Parathyroid adenoma (tissue), 2 donors: ENCODE measurements around the gene TMEM9.

ENCODE experiments used
- H2AFZ ChIP-seq: fragments of 300-600 bp; sonication (generic); one replicate; pipeline ENCODE4 v1.7.0; 2017; ENCODE audit warnings: antibody characterized with exemption, mild to moderate bottlenecking
- H3K27ac ChIP-seq: fragments of 300-600 bp; sonication (generic); one replicate; pipeline ENCODE4 v1.7.0; 2017
- H3K27me3 ChIP-seq: fragments of 300-600 bp; sonication (generic); one replicate; pipeline ENCODE4 v1.7.0; 2017; ENCODE audit warnings: low read length; ENCODE audit not compliant: control insufficient read depth, insufficient read depth
- H3K36me3 ChIP-seq: fragments of 300-600 bp; sonication (generic); one replicate; pipeline ENCODE4 v1.7.0; 2017; ENCODE audit warnings: low read length; ENCODE audit not compliant: control insufficient read depth, insufficient read depth
- H3K4me1 ChIP-seq: fragments of 300-600 bp; sonication (generic); one replicate; pipeline ENCODE4 v1.7.0; 2017; ENCODE audit warnings: control low read depth
- H3K4me2 ChIP-seq: fragments of 300-600 bp; sonication (generic); one replicate; pipeline ENCODE4 v1.7.0; 2017; ENCODE audit warnings: low read length
- H3K4me3 ChIP-seq: fragments of 300-600 bp; sonication (generic); one replicate; pipeline ENCODE4 v1.7.0; 2017; ENCODE audit warnings: low read depth, low read length
- H3K79me2 ChIP-seq: fragments of 300-600 bp; sonication (generic); one replicate; pipeline ENCODE4 v1.7.0; 2017; ENCODE audit warnings: control low read depth
- H3K9ac ChIP-seq: fragments of 300-600 bp; sonication (generic); one replicate; pipeline ENCODE4 v1.7.0; 2017; ENCODE audit warnings: mild to moderate bottlenecking
- H3K9me3 ChIP-seq: fragments of 300-600 bp; sonication (generic); one replicate; pipeline ENCODE4 v1.7.0; 2017; ENCODE audit warnings: low read length; ENCODE audit not compliant: control insufficient read depth
- CTCF ChIP-seq: fragments of 300-600 bp; sonication (generic); IDR thresholded peaks from one replicate; pipeline ENCODE4 v1.7.0; 2017; ENCODE audit warnings: antibody characterized with exemption, mild to moderate bottlenecking
- donor health status: primary hyperparathyroidism.

TMEM9 gene

DNA sequence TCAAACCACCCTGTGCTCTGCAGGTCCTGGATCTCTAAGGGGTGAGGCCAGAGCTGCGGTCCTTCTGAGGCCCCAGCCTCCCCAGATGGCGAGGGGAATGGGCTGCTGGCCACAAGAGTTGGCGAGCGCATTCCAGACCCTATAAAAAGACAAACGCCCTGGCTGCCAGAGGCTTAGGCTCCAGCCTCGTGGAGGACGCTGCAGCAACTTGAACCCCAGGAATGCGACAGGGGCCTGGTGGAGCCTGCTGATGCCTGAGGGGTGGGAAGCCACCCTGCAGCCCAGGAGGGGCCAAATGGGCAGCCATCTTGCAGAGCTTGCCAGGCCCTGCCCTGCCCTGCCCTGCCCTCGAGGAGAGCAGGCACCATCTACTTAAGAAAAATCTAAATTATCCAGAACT is 50.6 kb downstream of the TMEM9 start:
- H3K4me3 ChIP-seq: no peak overlapping the region
- no peaks in the 10 kb centered on the region for H3K27me3 ChIP-seq
- no peak overlapping the region for H2AFZ ChIP-seq
- H3K9ac ChIP-seq: no peak overlapping the region
- no peak overlapping the region for H3K27ac ChIP-seq
- H3K4me2 ChIP-seq: no peak overlapping the region
- no peaks in the 10 kb centered on the region for H3K9me3 ChIP-seq
- no peaks in the 10 kb centered on the region for H3K4me1 ChIP-seq
- TF ChIP-seq CTCF: no peak
- H3K36me3 ChIP-seq: no peaks in the 10 kb centered on the region
- no peaks in the 10 kb centered on the region for H3K79me2 ChIP-seq

DNA sequence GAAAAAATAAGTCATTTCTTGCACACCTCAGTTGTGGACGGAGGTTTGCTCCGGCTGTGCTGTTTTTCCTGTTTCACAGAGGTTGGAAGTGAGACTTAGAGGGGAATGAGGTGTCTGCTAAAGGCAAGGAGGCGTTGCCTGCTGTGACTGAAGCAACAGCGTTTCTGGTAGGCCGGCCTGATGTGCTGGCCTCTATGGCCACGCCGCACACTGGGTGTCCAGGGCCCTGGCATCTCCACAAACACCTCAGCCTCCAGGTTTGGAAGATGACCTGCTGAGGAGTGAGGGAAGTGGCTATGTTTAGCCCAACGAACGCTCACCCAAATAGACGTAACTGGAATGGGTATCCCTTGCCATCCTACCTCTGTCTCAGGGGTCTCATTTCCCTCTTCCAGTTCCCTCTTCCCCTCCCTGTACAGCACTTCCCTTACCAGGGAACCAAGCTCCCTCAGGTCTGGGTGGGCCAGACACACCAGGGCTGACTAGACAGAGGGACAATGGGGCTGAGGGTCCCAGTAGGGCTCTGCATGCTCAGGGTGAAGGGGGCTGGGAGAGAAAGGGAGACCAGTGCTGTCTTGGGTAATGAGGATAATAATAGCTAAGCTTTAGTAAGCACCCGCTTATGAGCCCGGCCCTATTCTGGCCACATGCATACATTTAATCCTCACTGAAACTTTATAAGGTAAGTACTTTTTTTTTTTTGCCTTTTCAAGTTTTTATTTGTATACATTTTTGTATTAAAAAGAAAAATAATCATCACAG is 53.9 kb downstream of the TMEM9 start:
- Histone ChIP-seq H3K36me3 (no peaks in the 10 kb centered on the region), H3K79me2 (no peaks in the 10 kb centered on the region)

DNA sequence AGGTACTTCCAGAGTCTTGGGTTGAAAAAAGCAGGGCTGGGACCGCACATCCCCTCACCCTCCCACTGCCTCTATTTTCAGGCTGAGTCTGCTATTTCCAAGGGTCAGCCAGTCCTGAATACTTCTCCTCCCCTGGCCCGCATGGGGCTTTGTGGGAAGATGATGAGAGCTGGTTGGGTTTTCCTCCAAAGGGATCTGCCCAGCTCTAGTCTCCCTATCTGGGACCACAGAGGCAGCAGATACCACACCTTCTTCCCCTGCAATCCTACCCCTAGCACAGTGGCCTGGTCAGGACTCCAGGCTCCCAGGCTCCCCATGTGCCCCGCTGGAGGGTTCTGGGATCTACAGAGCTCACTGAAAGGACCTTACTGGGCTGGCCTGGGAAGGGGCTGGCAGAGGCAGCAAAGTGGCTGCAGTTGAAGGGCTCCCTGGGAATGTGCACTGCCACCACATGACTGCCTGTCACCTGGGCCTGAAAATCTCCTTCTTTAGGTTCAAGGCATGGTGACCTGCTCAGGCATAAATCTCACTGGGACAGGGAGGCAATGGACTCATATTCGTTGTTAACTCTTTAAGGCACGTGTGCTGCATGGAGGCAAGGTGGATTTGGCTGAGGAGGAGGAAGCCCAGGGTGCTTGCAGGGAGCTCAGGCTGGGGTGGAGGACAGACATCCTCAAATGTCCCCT is 55.1 kb downstream of the TMEM9 start:
- Histone ChIP-seq H3K9ac (no peak overlapping the region), H3K4me1 (no peaks in the 10 kb centered on the region), H3K27ac (no peak overlapping the region)

More for the DNA sequence above, 53.9 kb downstream of the TMEM9 start:
- no peaks in the 10 kb centered on the region for H3K9me3 ChIP-seq
- no peak overlapping the region for H3K4me2 ChIP-seq
- no peak overlapping the region for H3K4me3 ChIP-seq
- no peak overlapping the region for H2AFZ ChIP-seq
- H3K27me3 ChIP-seq: no peaks in the 10 kb centered on the region
- no peak overlapping the region for H3K9ac ChIP-seq
- no peak overlapping the region for H3K27ac ChIP-seq
- no peaks in the 10 kb centered on the region for H3K4me1 ChIP-seq
- no peak for TF ChIP-seq CTCF

GRCh38 chr1:201096977-201097856 is 57.1 kb downstream of the TMEM9 start:
- Histone ChIP-seq H3K36me3 (no peaks in the 10 kb centered on the region), H3K27ac (no peak overlapping the region), H3K79me2 (no peaks in the 10 kb centered on the region), H3K9me3 (no peaks in the 10 kb centered on the region), H3K4me1 (no peaks in the 10 kb centered on the region), H3K4me2 (no peak overlapping the region), H3K9ac (no peak overlapping the region), H3K4me3 (no peak overlapping the region), H3K27me3 (no peaks in the 10 kb centered on the region), H2AFZ (no peak overlapping the region)
- no peak for TF ChIP-seq CTCF

More for the DNA sequence above, 55.1 kb downstream of the TMEM9 start:
- Histone ChIP-seq H3K4me3 (no peak overlapping the region), H3K79me2 (no peaks in the 10 kb centered on the region), H3K36me3 (no peaks in the 10 kb centered on the region), H3K9me3 (no peaks in the 10 kb centered on the region), H3K4me2 (no peak overlapping the region), H3K27me3 (no peaks in the 10 kb centered on the region), H2AFZ (no peak overlapping the region)
- no peak for TF ChIP-seq CTCF
